Fibroblast of gingiva (primary cell): ENCODE data around the gene POGLUT2.

ENCODE experiments used
- DNase-seq: peaks from one replicate; pipeline ENCODE4 v3.0.0-alpha.2; 2011; ENCODE audit warnings: low read depth

POGLUT2 gene

DNA sequence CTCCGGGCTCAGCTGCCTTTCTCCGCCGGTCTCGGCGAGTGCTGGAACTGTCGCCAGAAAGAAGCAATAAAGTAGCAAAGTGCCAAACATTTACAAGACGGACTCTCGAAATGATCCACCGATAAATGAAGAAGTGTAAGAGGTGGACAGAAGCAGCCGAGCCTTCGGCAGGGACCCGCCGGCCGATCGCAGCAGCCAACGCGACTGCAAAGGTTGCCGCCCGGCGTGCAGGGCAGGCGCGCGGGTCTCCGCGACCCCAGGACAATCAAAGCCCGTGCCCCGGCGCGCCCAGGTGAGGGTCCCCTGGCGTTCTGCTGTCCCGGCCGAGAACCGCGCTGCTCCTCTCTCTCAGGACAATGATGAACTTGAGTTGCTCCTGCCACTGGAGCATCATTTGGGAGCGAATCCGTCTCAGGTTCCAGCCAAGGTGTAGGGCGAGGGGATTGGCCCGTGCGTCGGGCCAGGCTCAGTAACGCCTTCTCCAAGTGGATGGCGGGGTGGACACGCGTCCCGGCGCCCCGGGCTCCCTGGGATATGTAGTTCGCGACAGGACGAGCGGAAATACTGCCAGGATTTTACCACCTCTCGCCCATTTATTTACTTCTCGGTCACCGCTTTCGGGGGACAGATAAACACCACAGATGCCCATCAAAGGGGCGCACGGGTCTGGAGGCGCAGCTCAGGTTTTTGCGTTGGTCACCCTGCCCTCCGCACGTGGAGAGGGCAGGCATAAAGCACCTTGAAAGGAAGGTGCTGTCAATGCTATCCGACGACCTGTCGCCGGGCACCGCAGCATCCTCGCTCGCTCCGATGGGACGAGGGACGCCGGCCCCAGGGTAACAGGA is at the start of gene POGLUT2, which contains the start of gene BIVM:
POGLUT2 (minus strand) TSS at position 396 of the 845 bp plus-strand sequence; CDS start at position 90, 306 bp downstream.
BIVM (plus strand) TSS at position 539 of the 845 bp plus-strand sequence. CDS start 8,149 bp downstream, outside the sequence.
- DNase-seq, result peak; percentile 90

DNA sequence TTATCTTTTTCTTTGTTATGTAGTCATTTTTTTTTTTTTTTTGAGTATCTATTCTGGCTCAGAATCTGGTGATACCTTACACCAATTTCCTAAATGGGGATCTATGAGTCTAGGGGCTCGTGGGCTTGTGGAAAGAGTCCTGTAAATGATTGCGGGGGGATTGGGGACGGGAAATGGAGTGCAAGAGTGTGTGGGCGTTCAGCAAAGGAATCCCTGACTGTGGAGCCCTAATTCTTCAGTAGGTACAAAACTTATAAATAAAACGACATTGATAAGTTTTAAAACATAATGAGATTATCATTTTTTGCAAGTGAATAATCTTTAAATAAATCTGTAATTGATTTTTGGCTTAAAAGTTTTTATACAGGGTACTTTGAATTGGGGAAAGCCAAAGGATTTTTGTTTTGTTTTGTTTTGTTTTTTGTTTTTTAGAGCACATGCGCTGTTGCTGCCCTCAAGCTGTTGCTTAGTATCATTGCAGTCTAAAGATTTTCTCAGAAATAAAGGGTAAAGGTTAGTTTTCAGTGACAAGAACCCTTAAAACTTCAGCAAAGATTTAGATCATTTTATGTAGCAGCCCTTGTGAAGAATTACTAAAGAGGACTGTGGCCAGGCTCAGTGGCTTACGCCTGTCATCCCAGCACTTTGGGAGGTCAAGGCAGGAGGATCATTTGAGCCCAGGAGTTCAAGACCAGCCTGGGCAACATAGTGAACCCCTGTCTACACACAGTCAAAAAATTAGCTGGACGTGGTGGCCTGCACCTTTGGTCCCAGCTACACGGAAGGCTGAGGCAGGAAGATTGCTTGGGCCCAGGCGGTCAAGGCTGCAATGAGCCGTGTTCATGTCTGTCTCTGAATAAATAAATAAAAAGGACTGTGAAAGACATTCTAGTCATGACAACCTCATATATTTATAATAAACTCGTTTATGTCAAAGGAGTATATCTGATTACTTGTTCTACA is 48.8 kb upstream of the POGLUT2 start:
- peak; percentile 36 for DNase-seq

DNA sequence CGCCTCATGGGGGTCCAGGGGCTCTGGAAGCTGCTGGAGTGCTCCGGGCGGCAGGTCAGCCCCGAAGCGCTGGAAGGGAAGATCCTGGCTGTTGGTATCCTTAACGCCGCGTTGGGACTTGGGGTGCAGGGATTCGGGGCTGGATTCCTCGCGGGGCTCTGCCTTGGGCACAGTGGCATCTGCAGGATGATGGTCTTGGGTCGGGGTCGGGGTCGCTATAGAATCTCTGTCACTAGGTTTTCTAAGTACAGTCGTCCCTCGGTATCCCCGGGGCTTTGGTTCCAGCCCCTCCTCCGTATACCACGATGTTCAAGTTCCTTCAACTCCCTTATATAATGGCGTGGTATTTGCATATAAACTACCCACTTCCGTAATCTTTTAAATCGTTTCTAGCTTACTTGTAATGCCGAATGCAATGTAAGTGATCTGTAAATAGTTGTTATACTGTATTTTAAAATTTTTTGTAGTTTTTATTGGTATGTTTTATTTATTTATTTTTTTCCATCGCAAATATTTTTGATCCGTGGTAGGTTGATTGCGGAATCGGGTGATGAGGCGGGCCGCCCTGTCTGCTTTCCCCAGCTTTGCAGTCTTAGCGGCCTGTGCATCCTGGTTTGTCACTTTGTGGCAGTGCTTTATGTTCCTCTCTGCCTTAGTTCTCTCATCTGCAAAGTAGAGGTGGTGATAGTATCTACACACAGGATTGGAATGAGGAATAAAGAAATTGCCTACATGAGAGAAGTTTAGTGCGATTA is 47.7 kb upstream of the POGLUT2 start:
- DNase-seq, result peak; percentile 32

DNA sequence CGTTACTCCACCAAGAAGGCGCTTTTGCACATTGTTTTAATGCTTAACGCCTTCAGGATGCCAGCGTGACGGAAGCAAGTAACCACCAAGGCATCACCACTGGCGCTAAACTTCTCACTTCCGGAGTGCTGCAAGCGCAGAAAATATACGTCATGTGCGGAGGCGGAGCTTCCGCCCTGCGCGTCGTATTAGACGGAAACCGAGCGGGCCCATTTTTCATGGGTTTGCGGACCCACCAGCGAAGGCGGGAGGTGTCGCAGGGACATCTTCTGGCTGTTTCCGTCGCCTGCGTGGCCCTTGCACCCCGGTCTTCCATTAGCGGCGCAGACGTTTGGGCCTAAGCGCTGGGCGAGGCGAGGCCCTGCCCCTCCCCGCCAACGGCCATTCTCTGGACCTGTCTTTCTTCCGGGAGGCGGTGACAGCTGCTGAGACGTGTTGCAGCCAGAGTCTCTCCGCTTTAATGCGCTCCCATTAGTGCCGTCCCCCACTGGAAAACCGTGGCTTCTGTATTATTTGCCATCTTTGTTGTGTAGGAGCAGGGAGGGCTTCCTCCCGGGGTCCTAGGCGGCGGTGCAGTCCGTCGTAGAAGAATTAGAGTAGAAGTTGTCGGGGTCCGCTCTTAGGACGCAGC is 47.0 kb upstream of the POGLUT2 start, which contains the start of gene ERCC5:
ERCC5 (plus strand) TSS at position 403 of the 631 bp plus-strand sequence. CDS start 235 bp downstream, outside the sequence.
- DNase-seq, result peak; percentile 98

DNA sequence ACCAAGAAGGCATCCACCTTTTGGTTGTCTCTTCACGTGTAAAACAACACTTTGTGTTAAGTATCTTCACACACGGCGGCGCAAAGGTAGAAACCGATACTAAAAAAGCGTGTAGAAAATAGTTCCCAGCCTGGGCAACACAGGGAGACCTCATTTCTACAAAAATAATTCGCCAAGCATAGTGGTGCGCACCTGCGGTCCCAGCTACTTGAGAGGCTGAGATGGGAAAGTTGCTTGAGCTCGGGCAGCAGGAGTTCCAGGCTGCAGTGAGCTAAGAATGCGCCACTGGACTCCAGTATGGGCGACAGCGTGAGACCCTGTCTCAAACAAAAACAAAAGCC is 46.5 kb upstream of the POGLUT2 start:
- DNase-seq, result no peak

DNA sequence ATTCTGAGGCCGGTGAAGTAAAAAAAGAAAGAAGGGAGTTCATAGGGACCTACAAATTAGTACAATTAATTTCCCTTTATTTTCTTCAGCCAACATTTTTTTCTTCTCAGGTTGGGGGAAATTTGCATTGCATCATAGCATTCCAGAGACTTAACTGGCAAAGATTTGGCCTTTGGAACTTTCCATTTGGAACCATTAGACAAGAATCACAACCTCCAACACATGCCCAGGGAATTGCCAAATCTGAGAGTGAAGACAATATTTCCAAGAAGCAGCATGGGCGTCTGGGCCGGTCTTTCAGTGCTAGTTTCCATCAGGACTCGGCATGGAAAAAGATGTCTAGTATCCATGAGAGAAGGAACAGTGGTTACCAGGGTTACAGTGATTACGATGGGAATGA is 40.7 kb upstream of the POGLUT2 start:
- peak; percentile 48 for DNase-seq

DNA sequence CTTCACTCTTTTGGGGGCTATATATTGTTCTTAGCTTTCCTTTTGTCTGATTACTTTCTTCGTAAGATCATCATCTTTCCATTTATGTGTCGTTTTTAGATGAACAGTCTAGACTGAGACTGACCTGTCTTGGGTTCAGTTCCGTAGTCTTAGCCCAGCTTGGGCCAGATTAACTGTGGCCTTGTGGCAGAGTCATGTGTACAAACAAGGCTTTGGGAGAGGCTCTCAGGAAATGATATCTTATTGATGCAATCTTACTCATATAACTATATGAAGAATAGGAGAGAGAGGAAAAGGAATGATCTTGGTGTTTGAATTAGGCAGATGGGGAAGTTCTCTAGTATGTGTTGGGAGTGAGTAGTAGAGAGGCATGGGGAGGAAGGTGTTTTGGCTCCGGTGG is 40.2 kb upstream of the POGLUT2 start:
- DNase-seq, result no peak

DNA sequence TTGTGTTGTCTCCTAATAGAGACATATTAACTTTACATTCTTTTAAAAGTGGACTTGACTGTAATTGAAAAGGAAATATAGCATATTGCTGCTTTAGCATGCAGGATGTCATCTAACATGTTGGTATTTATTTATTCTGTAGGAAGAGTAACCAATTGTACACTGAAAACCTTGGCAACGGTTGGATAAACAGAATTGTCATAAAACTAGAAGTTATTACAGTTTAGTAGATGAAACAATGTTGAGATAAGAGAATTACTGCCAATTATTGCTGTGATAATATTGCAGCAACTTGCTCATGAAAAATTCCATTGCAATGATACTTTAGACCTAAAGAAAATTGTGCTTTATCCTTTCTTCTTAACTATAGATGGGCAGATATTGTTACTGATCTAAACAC is 39.5 kb upstream of the POGLUT2 start:
- no peak for DNase-seq

DNA sequence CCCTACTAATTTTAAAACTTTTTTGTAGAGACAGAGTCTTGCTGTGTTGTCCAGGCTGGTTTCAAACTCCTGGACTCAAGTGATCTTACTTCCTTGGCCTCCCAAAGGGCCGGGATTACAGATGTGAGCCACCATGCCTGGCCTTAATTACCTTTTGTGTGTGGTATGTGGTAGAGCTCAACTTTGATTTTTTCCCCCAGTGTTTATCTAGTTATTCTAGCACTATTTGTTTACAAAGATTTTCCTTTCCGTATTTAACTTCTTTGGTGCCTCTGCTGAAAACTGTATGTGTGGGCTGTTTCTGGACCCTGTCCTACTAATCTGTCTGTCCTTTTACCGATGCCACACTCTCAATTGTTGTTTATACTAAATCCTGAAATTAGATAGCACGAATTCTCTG is 37.7 kb upstream of the POGLUT2 start:
- no peak for DNase-seq

DNA sequence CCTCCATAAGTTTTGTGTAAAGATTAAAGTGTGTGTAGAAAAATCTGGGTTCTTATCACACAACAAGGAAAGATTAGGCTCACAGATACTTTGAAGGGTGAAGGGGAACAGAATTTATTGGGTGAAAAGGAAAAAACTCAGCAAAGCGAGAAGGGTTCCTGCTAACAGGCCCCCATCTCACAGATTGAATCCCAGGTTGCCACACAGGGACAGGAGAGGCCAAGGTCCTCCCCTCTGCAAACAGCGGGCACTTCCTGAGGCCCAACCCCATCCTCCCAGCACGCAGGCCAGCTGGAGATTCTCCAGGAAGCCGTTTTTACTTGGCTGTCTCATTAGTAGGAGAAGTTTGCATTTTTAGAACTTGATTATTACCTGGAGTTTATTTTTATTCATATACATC is 31.9 kb upstream of the POGLUT2 start:
- DNase-seq, result no peak

DNA sequence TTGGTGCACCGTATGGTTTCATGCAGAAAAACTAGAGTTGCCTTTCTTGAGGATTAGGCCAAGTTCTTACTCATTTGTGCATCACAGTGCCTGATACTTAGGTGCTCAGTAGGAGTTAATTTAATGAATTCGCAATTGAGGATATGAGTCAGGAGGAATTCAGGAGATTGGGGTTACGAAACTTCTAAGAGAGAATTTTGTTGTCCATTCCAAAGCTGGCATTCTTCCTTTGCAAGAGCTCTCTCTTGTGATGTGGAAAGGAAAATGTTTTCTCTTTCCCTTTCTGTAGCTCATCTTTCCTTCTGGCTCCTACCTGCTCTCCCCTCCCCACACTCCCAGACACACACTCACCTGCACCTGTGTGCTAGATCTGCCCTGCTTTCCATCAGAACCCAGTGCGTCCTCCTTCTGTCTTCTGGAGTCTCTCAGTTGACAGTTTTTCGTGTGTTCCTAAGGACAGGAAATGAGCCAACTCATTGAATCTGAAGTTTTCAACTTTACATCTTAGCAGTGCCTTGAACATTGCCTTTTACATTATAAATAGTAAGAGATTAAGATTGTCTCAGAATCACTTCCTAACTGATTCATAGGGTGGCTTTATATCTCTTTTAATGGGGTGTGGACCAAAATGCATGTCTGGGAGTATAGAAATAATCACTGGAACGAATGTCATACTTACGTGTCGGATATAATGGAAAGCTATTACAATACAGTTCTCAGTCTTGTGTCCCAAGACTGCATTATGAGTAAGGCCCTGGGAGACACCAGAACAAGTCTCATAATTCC is 27.3 kb upstream of the POGLUT2 start:
- peak; percentile 90 for DNase-seq

DNA sequence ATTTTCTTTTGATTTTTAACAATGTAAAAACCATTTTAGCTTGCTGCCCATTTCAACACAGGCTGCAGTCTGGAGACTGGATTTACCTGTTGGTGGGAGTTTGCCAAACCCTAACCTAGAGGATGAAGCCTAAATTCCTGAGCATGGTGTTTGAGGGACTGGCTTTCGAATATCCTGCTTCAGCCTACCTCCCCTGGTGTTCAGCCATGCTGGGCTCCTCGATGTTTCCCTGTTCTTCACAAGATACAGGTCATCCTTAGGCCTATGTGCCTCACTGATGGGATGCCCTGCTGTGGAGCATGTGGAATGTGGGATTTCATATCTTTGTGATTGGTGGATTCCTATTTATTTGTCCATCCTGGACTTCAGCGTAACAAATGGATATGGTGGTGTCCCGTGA is 26.6 kb upstream of the POGLUT2 start:
- DNase-seq, result no peak

DNA sequence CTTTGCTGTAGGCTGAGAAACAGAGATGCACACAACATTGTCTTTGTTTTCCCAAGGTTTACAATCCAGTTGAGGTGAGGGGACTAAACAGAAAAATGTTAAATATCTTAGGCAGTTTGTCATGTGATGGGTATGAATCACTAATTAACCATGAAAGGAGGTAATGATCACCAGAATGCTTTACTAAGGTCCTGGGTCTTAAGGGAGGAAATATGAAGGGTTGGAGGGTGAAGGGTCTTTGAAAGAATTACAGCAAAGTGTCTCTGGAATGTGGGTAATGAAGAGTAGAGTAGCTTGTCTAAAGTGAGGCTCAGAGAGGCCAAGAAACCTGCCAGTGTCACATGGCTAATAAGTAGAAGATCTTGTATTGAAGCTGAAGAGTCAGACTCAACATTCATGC is 19.1 kb upstream of the POGLUT2 start:
- DNase-seq, result no peak

DNA sequence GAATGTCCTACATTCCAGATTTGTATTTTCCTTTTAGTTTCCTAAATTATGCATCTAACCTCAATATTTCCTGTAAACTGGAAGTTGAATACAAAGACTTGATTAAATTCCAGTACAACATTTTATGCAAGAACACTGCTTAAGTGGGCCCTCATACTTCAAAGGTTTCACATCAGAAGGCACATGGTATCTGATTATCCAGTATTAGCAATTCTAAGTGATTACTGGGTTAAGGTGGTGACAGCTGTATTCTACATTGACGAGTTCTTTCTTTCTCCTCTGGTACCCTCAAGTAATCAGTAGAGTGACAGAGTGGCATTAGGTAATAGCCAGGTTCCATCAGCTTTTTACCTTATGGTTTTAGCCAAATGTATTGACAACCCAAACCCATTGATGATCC is 18.5 kb upstream of the POGLUT2 start:
- no peak for DNase-seq

DNA sequence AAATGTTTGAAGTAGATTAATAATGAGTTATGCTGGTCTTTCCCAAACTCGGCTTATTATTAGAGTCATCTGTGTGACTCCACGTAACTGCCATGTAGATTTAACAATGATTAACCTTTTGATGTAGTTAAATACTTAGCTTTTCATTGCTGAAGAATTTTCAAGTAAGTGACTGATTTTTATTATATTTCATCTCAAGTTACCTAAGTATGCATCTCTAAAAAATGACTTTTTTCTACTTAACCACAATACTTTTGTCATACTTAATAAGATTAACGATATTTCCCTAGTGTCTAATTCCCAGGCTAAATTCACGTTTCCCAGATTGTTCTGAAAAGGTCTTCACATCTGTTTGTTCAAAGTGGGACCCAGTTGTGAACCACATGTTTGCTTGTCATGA is 17.9 kb upstream of the POGLUT2 start:
- no peak for DNase-seq

DNA sequence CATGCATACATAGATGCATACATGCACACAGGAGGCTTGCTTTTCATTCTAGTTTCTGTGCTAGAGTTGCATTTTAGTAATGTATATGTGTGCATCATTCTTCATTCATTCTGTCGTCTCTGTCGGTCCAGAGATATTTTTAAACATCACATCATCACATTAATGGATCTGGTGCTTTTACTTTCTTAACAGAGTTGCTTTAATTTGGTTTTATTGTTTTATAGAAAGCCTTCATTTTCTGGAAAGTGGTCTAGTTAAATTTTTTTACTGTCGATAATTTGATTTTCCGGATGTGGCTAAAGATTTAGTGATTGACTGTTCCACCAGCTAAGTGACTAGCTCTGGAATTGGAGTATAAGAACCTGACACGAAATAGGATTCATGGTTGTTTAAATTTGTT is 17.0 kb upstream of the POGLUT2 start:
- DNase-seq, result no peak

DNA sequence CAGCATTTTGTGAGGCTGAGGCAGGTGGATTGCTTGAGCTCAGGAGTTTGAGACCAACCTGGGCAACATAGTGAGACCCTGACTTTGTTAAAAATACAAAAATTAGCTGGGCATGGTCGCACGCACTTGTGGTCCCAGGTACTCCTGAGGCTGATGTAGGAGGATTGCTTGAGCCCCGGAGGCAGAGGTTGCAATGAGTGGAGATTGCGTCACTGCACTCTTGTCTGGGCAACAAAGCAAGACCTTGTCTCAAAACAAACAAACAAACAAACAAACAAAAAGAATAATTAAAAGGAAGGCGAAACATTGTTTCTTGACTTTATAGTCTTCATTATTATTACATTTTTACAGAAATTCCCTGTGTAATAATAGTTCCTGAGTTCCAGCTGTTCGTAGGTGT is 16.0 kb upstream of the POGLUT2 start:
- no peak for DNase-seq

DNA sequence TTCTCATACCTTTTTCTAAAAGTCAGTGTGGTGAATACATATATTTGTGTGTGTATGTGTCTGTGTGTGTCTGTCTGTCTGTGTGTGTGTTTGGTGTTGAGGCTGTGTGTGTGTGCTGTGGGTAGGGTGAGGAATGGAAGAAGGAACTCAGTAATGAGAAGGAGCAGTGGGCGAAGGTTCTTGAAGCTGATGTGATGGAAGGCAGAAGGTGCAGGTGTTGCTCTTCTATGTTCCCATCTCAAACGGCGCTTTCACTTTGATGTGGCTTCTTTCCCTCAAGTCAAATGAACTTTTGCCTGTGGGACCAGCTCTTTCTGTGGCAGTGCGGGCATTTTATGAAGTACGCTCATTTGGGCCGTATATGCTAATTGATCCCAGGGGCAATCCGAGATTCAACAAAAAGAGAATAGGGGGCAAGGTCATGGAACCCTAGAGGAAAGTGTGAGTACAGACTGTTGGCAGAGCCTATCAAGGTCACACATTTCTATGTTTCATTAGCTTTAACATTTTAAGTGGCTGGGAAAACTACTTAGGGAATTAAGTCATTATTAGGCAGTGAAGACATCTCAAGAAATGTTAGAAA is 15.3 kb upstream of the POGLUT2 start:
- DNase-seq, result no peak

DNA sequence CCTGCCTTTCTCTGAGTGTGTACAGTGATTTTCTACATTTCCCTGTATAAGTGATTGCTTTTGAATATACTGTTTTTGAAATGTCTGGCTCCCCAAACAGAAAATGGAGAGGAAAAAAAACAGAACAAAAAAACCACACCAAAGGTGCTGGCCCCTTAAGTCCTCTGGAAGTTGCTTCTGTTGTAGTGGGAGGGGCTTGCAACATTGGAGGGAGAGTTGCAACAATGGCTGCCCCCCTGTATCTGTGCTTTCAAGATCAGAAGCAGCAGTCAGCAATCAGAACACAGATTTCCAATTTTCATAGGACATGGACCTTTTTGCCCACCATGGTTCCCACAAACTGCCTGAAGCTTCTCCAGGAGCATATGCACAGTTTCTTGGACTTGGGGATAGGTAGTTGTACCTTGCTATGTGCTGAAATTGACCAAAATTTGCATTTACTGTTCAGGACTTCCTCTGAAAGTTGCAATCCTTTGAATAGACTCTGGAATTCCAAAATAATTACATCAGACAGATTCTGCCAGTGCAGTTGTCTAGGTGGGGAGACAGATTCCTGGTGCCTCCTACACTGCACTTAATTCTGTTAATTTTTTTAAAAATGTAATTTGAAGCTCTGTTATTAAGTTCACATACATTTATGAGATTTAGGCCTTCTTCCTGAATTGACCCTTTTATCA is 14.0 kb upstream of the POGLUT2 start:
- no peak for DNase-seq

DNA sequence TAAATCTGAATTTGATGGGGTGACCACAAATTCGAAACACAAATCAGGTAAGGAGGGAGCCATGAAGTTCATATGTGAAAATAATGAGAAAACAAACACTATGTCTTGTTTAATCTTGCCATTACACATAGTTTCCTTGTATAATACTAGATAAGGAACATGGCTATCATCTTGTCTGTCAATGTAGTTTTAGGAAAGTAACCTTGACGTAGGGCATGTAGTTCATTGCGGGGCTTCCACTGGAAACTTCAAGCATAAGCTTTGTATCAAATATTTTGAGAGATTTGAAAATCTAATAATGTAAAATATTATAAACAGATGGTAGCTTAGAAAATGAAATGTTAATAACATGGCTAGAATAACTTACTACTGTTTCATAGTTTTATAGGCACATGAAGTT is 8.9 kb upstream of the POGLUT2 start:
- no peak for DNase-seq
